ENCODE data around the gene INTS14. TPM values are rescaled to one million over a fixed set of nuclear protein-coding genes. Genes with fewer than 3 reads are reported as not detected.
A peak's percentile ranks its signal among the peaks of the same experiment; 100 is the strongest.

INTS14 gene
- total RNA-seq, 1 experiment from 2014 or later, result 30.9 TPM

DNA sequence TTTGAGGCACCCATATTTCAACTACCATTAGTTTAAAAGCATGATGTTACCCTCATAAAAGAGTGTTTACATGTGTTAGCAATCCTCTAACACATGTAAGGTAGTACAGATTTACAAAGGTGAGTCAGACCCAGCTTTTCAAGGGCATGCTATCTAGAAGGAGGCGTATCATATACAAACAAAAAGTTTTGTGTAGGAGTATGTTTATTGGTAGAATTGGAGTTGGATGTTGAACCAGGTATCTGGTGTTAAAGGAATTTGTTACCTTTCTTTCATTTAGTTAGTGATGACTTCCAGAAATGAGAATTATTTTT is 78.2 kb downstream of the INTS14 start:
- peak; percentile 19 for DNase-seq (ENCODE audit: low read depth)

DNA sequence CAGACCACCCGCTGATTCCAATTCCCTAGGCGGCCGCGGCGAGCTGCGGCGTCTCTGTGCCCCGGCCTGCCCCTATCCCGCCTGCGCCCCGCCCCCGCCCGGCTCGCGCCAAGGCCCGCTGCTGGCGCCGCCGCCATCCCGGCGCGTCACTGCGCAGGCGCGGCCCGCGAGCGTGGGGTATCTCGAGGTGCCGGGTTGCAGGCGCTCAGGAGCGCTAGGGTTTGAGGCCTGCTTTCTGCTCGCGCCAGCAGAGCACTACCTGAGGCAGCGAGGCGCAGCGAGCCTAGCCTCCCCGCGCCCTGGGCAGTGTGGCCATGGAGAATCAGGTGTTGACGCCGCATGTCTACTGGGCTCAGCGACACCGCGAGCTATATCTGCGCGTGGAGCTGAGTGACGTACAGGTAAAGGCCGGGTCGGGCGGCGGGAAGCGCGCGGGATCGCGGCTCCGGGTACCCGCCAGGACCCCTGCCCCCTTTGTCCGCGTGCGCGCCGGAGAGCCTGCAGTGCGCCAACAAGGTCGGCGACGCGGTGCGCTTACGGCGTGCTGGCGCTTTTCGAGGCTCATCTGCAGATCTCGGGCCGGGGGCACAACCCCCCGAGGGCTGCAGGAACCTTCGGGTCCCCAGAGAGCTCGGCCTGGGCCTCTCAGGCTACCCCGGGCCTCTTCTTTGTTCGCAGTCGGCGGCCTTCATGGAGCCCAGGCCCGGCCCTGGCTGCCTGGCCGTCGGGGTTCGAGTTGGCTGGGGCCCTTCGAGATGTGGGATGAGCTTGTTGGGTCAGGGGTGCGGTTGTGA is 80.4 kb downstream of the INTS14 start, which contains the start of gene HACD3:
Gene HACD3, plus strand, starts transcription at position 146 of the 794 bp plus-strand sequence. Its CDS starts 169 bp downstream, at position 315.
- DNase-seq (ENCODE audit: low read depth), result peak; percentile 94

DNA sequence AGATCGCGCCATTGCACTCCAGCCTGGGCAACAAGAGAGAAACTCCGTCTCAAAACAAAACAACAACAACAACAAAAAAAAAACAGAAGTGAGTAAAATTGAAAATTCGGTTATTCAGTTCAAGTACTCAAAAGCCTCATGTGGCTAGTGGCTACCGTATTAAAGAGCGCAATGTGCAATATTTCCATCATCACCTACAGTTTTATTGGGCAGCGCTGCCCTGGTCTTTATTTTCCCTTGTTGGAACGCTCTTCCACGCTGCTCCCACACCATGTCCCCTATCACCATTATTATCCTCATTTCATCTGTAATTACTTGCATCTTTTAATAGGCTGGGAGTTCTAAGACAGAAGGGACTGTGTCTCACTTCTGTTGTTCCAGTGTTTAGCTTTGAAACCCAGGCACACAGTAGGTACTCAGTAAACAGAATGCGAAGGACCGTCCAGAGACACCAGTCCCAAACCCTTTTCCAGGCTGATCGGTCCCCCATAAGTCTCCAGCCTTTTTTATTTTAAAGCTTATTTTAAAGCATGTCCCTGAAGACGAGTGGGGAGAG is 81.1 kb downstream of the INTS14 start:
- DNase-seq (ENCODE audit: low read depth), result no peak

Other genes starting within 250 kb of the INTS14 start
- not detected in 2 replicates for gene IGDCC3, start 233.1 kb downstream of the INTS14 start, total RNA-seq (2014; rRNA removed; shearing (Covaris generic))
- gene IGDCC4, start 188.2 kb downstream of the INTS14 start, total RNA-seq (2014; rRNA removed; shearing (Covaris generic)), result 0.24 and 0.34 TPM in 2 replicates
- gene DPP8, start 93.4 kb downstream of the INTS14 start, total RNA-seq (2014; rRNA removed; shearing (Covaris generic)), result 21.0 and 24.9 TPM in 2 replicates
- gene HACD3, start 80.7 kb downstream of the INTS14 start, total RNA-seq (2014; rRNA removed; shearing (Covaris generic)), result 105 and 109 TPM in 2 replicates
- gene SLC24A1, start 10.8 kb upstream of the INTS14 start, total RNA-seq (2014; rRNA removed; shearing (Covaris generic)), result 1.8 and 2.9 TPM in 2 replicates
- gene DENND4A, start 181.2 kb upstream of the INTS14 start, total RNA-seq (2014; rRNA removed; shearing (Covaris generic)), result 8.6 and 20.9 TPM in 2 replicates

All from Daoy (cell line).